ENCODE data around the gene C11orf52.
"Not testable (repeated sequence)": the region's sequence is repeated elsewhere in the genome, so short reads cannot be mapped to it uniquely, and the experiment has no call there.

The C11orf52 gene

GRCh38 chr11:111913031-111913861 lies 5.5 kb upstream of the C11orf52 start:
- no peak for DNase-seq (ENCODE audit: low read depth in 2 of 2)

- DNase-seq (ENCODE audit: low read depth in 2 of 2) = no peak
Measured at GRCh38 chr11:111913997-111914396, 4.7 kb upstream of the C11orf52 start.

GRCh38 chr11:111916768-111917167 lies 1.9 kb upstream of the C11orf52 start:
- DNase-seq (ENCODE audit: low read depth in 2 of 2) = no peak

- DNase-seq (ENCODE audit: low read depth in 2 of 2) = no peak
Measured at GRCh38 chr11:111917312-111917711, 1.4 kb upstream of the C11orf52 start.

GRCh38 chr11:111917788-111918187 lies 925 bp upstream of the C11orf52 start:
- no peak for DNase-seq (ENCODE audit: low read depth in 2 of 2)

- no peak for DNase-seq (ENCODE audit: low read depth in 2 of 2)
Measured at GRCh38 chr11:111920908-111921307, 2.2 kb downstream of the C11orf52 start.

GRCh38 chr11:111921541-111922230 lies 3.0 kb downstream of the C11orf52 start:
- no peak for DNase-seq (ENCODE audit: low read depth in 2 of 2)

GRCh38 chr11:111922803-111923202 lies 4.1 kb downstream of the C11orf52 start:
- no peak for DNase-seq (ENCODE audit: low read depth in 2 of 2)

- DNase-seq (ENCODE audit: low read depth in 2 of 2) = no peak
Measured at GRCh38 chr11:111923351-111923788, 4.7 kb downstream of the C11orf52 start.

- DNase-seq (ENCODE audit: low read depth in 2 of 2) = no peak
Measured at GRCh38 chr11:111923951-111924350, 5.2 kb downstream of the C11orf52 start.

- no peak for DNase-seq (ENCODE audit: low read depth in 2 of 2)
Measured at GRCh38 chr11:111925953-111926352, 7.2 kb downstream of the C11orf52 start.

GRCh38 chr11:111926505-111927391 lies 8.0 kb downstream of the C11orf52 start:
- DNase-seq (ENCODE audit: low read depth in 2 of 2) = peak; percentile 92 to 96

- no peak for DNase-seq (ENCODE audit: low read depth in 2 of 2)
Measured at GRCh38 chr11:111930472-111930871, 11.8 kb downstream of the C11orf52 start.

GRCh38 chr11:111932611-111932950 lies 13.9 kb downstream of the C11orf52 start:
- DNase-seq (ENCODE audit: low read depth in 2 of 2) = no peak

GRCh38 chr11:111933176-111933575 lies 14.5 kb downstream of the C11orf52 start:
- DNase-seq (ENCODE audit: low read depth in 2 of 2) = not testable (repeated sequence)

- no peak for DNase-seq (ENCODE audit: low read depth in 2 of 2)
Measured at GRCh38 chr11:111933872-111934271, 15.2 kb downstream of the C11orf52 start.

GRCh38 chr11:111934306-111934705 lies 15.6 kb downstream of the C11orf52 start:
- no peak for DNase-seq (ENCODE audit: low read depth in 2 of 2)

- DNase-seq (ENCODE audit: low read depth in 2 of 2) = no peak
Measured at GRCh38 chr11:111935317-111936039, 16.8 kb downstream of the C11orf52 start.

- DNase-seq (ENCODE audit: low read depth in 2 of 2) = no peak
Measured at GRCh38 chr11:111936040-111936540, 17.4 kb downstream of the C11orf52 start.

- no peak for DNase-seq (ENCODE audit: low read depth in 2 of 2)
Measured at GRCh38 chr11:111937461-111937769, 18.7 kb downstream of the C11orf52 start.

- DNase-seq (ENCODE audit: low read depth in 2 of 2) = no peak
Measured at GRCh38 chr11:111937844-111938243, 19.1 kb downstream of the C11orf52 start.

All from stimulated activated CD8-positive, alpha-beta memory T cell treated with anti-CD3 and anti-CD28 coated beads, Interleukin-15, amount 100 ng/mL, for 48 hours (primary cell).